ENCODE data around the gene PUS3. TPM values are rescaled to one million over a fixed set of nuclear protein-coding genes. Genes with fewer than 3 reads are reported as not detected.

The PUS3 gene
- total RNA-seq, 1 experiment from 2014 or later: 11.9 TPM

DNA sequence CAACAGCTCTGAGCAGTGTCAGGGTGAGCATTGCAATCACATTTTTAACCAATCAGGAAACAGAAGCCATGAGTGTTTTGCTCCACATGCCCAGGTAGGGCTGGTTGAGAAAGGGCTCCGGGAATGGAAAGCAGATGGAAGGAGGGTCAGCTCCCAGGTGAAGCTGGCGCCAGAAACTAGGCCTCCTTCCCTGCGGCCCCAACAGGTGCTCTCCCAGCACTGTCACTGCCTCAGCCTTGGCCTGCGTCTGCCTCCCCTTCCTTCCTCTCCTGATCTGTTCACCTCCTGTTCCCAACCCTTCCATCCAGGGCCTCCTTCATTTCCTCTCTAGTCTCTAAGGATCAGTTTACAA lies 38.2 kb upstream of the PUS3 start:
- intact Hi-C loops (cut with micrococcal nuclease): loop anchor here (5.0 kb wide), 1 partner anchor 121 kb away; the partner anchor contains the start of gene CDON
- TF ChIP-seq POLR2AphosphoS5 (IDR thresholded peaks at IDR 0.05; ENCODE audit: low read depth, low read length) (no peak), CEBPB (IDR thresholded peaks at IDR 0.05; ENCODE audit: low read depth) (no peak), ELF1 (IDR thresholded peaks at IDR 0.05; ENCODE audit: borderline replicate concordance, low read depth) (no peak), JUND (IDR thresholded peaks at IDR 0.05) (no peak), ZFX (IDR thresholded peaks at IDR 0.05) (no peak), SIN3A (IDR thresholded peaks at IDR 0.05; ENCODE audit: low read depth) (no peak)
- TF ChIP-seq, protein P1, sequence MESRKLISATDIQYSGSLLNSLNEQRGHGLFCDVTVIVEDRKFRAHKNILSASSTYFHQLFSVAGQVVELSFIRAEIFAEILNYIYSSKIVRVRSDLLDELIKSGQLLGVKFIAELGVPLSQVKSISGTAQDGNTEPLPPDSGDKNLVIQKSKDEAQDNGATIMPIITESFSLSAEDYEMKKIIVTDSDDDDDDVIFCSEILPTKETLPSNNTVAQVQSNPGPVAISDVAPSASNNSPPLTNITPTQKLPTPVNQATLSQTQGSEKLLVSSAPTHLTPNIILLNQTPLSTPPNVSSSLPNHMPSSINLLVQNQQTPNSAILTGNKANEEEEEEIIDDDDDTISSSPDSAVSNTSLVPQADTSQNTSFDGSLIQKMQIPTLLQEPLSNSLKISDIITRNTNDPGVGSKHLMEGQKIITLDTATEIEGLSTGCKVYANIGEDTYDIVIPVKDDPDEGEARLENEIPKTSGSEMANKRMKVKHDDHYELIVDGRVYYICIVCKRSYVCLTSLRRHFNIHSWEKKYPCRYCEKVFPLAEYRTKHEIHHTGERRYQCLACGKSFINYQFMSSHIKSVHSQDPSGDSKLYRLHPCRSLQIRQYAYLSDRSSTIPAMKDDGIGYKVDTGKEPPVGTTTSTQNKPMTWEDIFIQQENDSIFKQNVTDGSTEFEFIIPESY (IDR thresholded peaks at IDR 0.05; ENCODE audit: extremely low read depth, insufficient replicate concordance, low read length): no peak
- H3K9me2 ChIP-seq (ENCODE audit: insufficient read depth): no peaks in the 10 kb centered on the region
- DNase-seq (ENCODE audit: low read depth, low spot score): no peak
- no peaks in the 10 kb centered on the region for H3K79me2 ChIP-seq (ENCODE audit: insufficient read depth, low read length)
- no peak for ATAC-seq
- H3K4me2 ChIP-seq (ENCODE audit: low read length): no peak overlapping the region
- no peak overlapping the region for H3K9ac ChIP-seq (ENCODE audit: low read length)
- no peak overlapping the region for H3K4me3 ChIP-seq (replicated peaks in 1 of 2; ENCODE audit: low read depth in 1 of 2, low read length in 2 of 2)
- RAD21 ChIA-PET (ENCODE audit: low non-redundant PET in 1 of 2, low total read pairs in 2 of 2, uncharacterized antibody in 2 of 2, unreplicated experiment in 2 of 2): no interaction called here
- H2AFZ ChIP-seq (ENCODE audit: low read depth, low read length, poor library complexity, severe bottlenecking): peak overlapping the region; percentile 17
- POLR2A ChIA-PET: no interaction called here
- H3K4me1 ChIP-seq (ENCODE audit: control insufficient read depth in 1 of 2, insufficient read depth in 2 of 2, low read length in 2 of 2): peaks cover 7 to 22% of the 10 kb centered on the region in 2 experiments
- no peaks in the 10 kb centered on the region for H3K9me3 ChIP-seq (ENCODE audit: control insufficient read depth in 1 of 2, insufficient read depth in 1 of 2, low read depth in 1 of 2, low read length in 2 of 2)
- BruUV-seq (replicated peaks): no TSS peak
- H3K27me3 ChIP-seq (ENCODE audit: insufficient read depth, low read length): no peaks in the 10 kb centered on the region
- no peak overlapping the region for H3K27ac ChIP-seq (ENCODE audit: low read depth, low read length)
- no peaks in the 10 kb centered on the region for H3K36me3 ChIP-seq (ENCODE audit: control insufficient read depth in 1 of 2, insufficient read depth in 2 of 2, low read length in 2 of 2)
- CTCF ChIA-PET: interaction anchor here (1.9 kb wide), 1 partner anchor 253 kb away, joined by 19 read pairs; no protein-coding TSS in a partner anchor
- H4K20me1 ChIP-seq (ENCODE audit: insufficient read depth): no peaks in the 10 kb centered on the region

DNA sequence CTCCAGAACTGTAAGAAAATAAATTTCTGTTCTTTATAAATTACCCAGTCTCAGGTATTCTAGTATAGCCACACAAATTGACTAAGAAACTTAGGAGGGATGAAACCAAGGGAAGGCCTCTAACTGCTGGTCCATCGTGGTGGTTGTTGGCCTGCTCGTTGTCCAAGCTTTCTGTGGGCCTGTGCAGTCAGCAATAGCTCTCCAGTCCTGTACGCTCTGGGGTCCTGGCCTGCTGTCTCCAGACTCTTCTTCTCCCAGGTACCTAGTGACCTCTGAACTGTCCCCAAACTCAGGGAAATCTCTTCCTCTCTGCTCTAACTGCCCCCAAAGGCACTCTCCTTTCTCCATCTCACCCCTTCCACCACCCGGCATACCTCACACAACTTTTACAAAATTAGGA lies 37.1 kb upstream of the PUS3 start:
- CTCF ChIA-PET: no interaction called here
- intact Hi-C loops (cut with micrococcal nuclease): loop anchor here (5.0 kb wide), 1 partner anchor 122 kb away; the partner anchor contains the start of gene CDON
- RAD21 ChIA-PET (ENCODE audit: low non-redundant PET in 1 of 2, low total read pairs in 2 of 2, uncharacterized antibody in 2 of 2, unreplicated experiment in 2 of 2): no interaction called here
- H3K9me3 ChIP-seq (ENCODE audit: control insufficient read depth in 1 of 2, insufficient read depth in 1 of 2, low read depth in 1 of 2, low read length in 2 of 2): no peaks in the 10 kb centered on the region
- H3K36me3 ChIP-seq (ENCODE audit: control insufficient read depth in 1 of 2, insufficient read depth in 2 of 2, low read length in 2 of 2): no peaks in the 10 kb centered on the region
- BruUV-seq (replicated peaks): no TSS peak
- ATAC-seq: no peak
- no peak overlapping the region for H2AFZ ChIP-seq (ENCODE audit: low read depth, low read length, poor library complexity, severe bottlenecking)
- no peak overlapping the region for H3K27ac ChIP-seq (ENCODE audit: low read depth, low read length)
- no peak overlapping the region for H3K4me3 ChIP-seq (replicated peaks in 1 of 2; ENCODE audit: low read depth in 1 of 2, low read length in 2 of 2)
- H3K4me2 ChIP-seq (ENCODE audit: low read length): no peak overlapping the region
- H3K9ac ChIP-seq (ENCODE audit: low read length): no peak overlapping the region
- peaks cover 0 to 12% of the 10 kb centered on the region in 2 experiments; a peak in 2 of 4 replicates for H3K4me1 ChIP-seq (ENCODE audit: control insufficient read depth in 1 of 2, insufficient read depth in 2 of 2, low read length in 2 of 2)
- TF ChIP-seq SP1 (IDR thresholded peaks at IDR 0.05; ENCODE audit: low read depth) (no peak), TCF7L2 (IDR thresholded peaks at IDR 0.05; ENCODE audit: borderline replicate concordance, extremely low read depth, insufficient read depth, insufficient read length) (no peak), ZNF274 (IDR thresholded peaks at IDR 0.05; ENCODE audit: low read depth, low read length) (no peak), ZFX (IDR thresholded peaks at IDR 0.05) (no peak), YY1 (IDR thresholded peaks at IDR 0.05; ENCODE audit: extremely low read depth, insufficient replicate concordance, low read depth, low read length) (no peak), RAD21 (IDR thresholded peaks at IDR 0.05; ENCODE audit: low read depth) (no peak), CBX3 (IDR thresholded peaks at IDR 0.05; ENCODE audit: low read depth) (no peak), POLR2A (IDR thresholded peaks at IDR 0.05; ENCODE audit: borderline replicate concordance, extremely low read depth, insufficient read depth, insufficient read length) (no peak), EZH2phosphoT487 (IDR thresholded peaks at IDR 0.05; ENCODE audit: borderline replicate concordance) (no peak), EGR1 (IDR thresholded peaks at IDR 0.05; ENCODE audit: low read depth) (no peak)
- TF ChIP-seq, protein P1 (IDR thresholded peaks at IDR 0.05; ENCODE audit: extremely low read depth, insufficient replicate concordance, low read length): no peak
- no peaks in the 10 kb centered on the region for H3K79me2 ChIP-seq (ENCODE audit: insufficient read depth, low read length)
- POLR2A ChIA-PET: no interaction called here
- no peaks in the 10 kb centered on the region for H3K27me3 ChIP-seq (ENCODE audit: insufficient read depth, low read length)
- no peaks in the 10 kb centered on the region for H3K9me2 ChIP-seq (ENCODE audit: insufficient read depth)
- no peaks in the 10 kb centered on the region for H4K20me1 ChIP-seq (ENCODE audit: insufficient read depth)
- DNase-seq (ENCODE audit: low read depth, low spot score): no peak

All from HCT116 (cell line).